Measurements from ENCODE around the gene GPR17.

GPR17 gene

GRCh38 chr2:127694986-127695385, 49.0 kb downstream of the GPR17 start:
- DNase-seq: no peak

GRCh38 chr2:127695491-127696472, 49.8 kb downstream of the GPR17 start:
- DNase-seq: peak; percentile 60

- no peak for DNase-seq
Measured at GRCh38 chr2:127697482-127698180, 51.7 kb downstream of the GPR17 start.

DNA sequence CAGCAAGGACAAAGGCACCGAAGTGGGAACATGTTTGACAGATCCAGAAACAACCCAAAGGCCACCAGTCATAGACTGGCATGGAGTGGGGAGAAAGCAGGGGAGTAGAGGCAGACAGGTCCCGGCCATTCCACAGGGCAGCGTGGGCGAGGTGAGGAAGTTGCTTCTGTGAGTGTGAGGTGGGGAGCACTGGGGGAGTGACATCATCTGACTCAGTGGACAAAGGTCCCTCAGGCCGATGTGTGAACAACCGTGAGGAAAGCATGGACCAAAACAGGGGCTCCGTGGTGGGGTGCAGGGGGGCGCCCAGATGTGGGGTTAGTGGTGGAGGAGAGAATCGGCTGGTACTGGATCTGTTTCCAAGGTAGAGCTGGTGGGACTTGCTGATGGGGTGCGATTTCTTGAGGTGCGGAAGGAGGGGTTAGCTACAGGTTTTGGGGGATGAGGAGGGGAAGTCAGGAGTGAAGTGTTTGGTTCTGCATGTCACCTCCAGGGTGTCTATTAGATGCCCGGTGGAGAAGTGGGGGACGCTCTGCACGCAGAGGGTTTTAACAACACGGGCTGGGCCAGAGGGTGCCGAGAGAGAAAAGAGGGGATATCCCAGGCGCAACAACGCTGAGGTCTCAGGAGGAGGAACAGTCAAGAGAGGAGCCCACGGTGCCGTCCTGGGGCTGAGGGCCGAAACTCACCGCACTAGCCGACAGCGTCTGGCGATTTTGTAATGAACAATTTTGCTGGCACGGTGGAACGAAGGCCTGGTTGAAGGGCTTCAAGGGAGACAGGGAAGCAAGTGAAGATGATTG, 52.8 kb downstream of the GPR17 start:
- DNase-seq: no peak

GRCh38 chr2:127700527-127701192, 54.7 kb downstream of the GPR17 start:
- DNase-seq: peak; percentile 48

- peak; percentile 89 for DNase-seq
Measured at GRCh38 chr2:127701193-127701650, 55.3 kb downstream of the GPR17 start, which contains the start of gene SFT2D3. Gene SFT2D3, plus strand, starts transcription at chr2:127701497. Its CDS starts 32 bp downstream, at chr2:127701529.

DNA sequence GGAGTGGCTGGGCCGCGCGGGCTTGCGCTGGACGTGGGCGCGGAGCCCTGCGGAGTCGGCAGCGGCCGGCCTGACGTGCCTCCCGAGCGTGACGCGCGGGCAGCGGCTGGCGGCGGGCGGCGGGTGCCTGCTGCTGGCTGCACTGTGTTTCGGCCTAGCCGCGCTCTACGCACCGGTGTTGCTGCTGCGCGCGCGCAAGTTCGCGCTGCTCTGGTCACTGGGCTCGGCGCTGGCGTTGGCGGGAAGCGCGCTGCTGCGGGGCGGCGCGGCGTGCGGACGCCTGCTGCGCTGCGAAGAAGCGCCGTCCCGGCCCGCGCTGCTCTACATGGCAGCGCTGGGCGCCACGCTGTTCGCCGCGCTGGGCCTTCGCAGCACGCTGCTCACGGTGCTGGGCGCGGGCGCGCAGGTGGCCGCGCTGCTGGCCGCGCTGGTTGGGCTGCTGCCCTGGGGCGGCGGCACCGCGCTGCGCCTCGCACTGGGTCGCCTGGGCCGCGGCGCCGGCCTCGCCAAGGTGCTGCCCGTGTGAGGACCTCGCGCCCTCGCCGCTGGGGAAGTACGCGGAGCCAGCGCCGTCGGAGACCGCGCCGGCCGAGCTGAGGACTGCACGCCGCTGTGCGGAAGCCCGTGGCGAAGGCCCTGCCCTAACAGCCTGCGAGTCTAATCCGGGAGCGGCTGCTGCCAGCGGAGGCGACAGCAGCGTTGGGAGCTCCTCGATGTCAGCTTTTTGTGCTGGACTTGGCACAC, 55.9 kb downstream of the GPR17 start:
- DNase-seq: peak; percentile 93
